ENCODE measurements around the gene ADGRE2. TPM values are rescaled to one million over a fixed set of nuclear protein-coding genes. Genes with fewer than 3 reads are reported as not detected.

The ADGRE2 gene
- total RNA-seq, 1 experiment from 2014 or later, result 4.2 TPM

DNA sequence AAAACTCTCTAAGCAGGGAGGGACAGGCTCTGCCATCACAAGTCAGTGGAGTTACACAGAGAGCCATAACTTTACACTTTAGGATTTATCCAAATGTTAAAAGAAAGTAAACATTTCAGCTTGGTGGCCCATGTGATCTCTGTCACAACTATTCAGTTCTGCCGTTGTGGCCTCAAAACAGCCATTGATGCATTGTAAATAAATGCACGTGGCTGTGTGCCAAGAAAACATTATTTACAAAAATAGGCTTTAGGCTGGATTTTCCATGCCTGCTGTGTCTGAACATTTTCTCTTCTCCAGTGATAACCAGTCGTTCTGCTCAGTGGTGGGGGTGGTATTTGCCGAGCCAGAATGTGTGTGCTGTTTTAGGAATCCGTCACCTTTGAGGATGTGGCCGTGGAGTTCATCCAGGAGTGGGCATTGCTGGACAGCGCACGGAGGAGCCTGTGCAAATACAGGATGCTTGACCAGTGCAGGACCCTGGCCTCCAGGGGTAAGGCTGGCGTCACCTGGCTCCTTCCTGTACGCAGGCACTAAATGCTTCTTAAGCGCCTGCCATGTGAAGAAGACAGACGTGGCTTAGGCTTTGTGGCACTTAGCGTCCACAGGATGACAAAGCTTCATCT lies 83.6 kb downstream of the ADGRE2 start:
- Histone ChIP-seq H3K9me3 (ENCODE audit: low read length) (no peaks in the 10 kb centered on the region), H4K20me1 (ENCODE audit: low read length) (no peaks in the 10 kb centered on the region), H2AFZ (ENCODE audit: low read length) (no peak overlapping the region), H3K79me2 (ENCODE audit: low read length) (peaks cover 4% of the 10 kb centered on the region; the same call in 1 of the 2 replicates), H3F3A (ENCODE audit: low read length, unreplicated experiment) (no peaks in the 10 kb centered on the region), H3K9ac (ENCODE audit: low read length) (no peak overlapping the region), H3K9me2 (replicated peaks; ENCODE audit: low read length) (no peaks in the 10 kb centered on the region), H3K36me3 (ENCODE audit: low read depth, low read length) (peaks cover 6% of the 10 kb centered on the region; the same call in 1 of the 2 replicates), H3K27ac (ENCODE audit: low read length) (no peak overlapping the region), H3K4me2 (ENCODE audit: low read length) (no peak overlapping the region), H3K4me3 (ENCODE audit: low read length) (no peak overlapping the region), H3K4me1 (ENCODE audit: insufficient read depth, low read length) (0 out of 2 replicates have a peak, but pooled peaks cover 3% of the 10 kb centered on the region), H3K27me3 (ENCODE audit: low read length) (no peaks in the 10 kb centered on the region)
- ChIA-PET CTCF (no interaction called here), POLR2A (ENCODE audit: unreplicated experiment) (no interaction called here)
- intact Hi-C loops (cut with micrococcal nuclease), result no loop called here
- DNase-seq (no peak), ATAC-seq (no peak)
- BruUV-seq (replicated peaks), result no TSS peak
- TF ChIP-seq, protein P1, sequence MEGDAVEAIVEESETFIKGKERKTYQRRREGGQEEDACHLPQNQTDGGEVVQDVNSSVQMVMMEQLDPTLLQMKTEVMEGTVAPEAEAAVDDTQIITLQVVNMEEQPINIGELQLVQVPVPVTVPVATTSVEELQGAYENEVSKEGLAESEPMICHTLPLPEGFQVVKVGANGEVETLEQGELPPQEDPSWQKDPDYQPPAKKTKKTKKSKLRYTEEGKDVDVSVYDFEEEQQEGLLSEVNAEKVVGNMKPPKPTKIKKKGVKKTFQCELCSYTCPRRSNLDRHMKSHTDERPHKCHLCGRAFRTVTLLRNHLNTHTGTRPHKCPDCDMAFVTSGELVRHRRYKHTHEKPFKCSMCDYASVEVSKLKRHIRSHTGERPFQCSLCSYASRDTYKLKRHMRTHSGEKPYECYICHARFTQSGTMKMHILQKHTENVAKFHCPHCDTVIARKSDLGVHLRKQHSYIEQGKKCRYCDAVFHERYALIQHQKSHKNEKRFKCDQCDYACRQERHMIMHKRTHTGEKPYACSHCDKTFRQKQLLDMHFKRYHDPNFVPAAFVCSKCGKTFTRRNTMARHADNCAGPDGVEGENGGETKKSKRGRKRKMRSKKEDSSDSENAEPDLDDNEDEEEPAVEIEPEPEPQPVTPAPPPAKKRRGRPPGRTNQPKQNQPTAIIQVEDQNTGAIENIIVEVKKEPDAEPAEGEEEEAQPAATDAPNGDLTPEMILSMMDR (conservative IDR thresholded peaks at IDR 0.05; ENCODE audit: low read depth, low read length), result no peak
- no peak for TF ChIP-seq EZH2phosphoT487 (IDR thresholded peaks at IDR 0.05; ENCODE audit: borderline replicate concordance, low read length)
- no peak for TF ChIP-seq EZH2 (IDR thresholded peaks at IDR 0.05; ENCODE audit: low read length, unreplicated experiment)

DNA sequence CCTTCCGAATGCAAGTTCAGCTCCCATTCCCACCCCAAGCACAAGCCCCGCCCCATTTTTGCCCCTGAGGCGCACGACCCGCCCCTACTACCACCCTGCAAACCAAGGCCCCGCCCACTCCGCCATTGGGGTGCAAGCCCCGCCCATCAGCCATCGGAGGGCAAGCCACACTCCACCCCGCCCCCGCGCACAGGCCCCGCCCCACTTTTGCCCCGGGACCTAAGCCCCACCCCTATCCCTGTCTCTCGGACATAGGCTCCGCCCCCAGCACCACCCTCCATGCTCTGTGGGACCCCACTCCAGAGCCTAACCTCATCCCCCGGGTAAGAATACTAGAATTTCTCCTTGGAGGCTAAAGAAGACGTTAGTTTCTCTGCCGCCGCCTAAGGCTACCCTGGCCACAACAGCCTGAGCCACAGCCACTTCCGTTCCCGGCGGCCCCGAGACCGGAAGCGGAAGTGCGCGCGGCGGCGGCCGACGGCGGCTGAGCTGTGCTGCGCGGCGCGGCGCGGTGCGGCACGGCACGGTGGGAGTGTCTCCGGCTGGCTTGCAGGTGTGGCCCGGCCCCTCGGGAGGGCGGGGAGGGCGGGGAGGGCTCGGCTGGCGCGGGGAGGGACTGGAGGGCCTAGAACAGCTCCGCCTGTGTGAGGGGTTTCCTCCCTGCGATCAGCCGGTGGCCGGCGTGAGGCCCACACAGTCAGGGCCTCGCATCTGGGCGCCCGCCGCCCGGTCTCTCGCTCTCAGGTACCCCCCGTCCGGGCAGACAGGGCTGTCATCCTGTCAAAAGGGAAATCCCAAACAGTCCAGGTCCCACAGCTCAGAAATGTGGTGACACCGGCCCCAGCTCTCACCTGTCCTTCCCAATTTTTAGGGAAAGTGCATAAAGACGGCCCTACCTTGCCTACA lies 88.5 kb downstream of the ADGRE2 start, which contains the start of gene ZNF333:
TSS of gene ZNF333 (plus strand) at position 451 of the 906 bp plus-strand sequence. CDS start 3,444 bp downstream, outside the sequence.
- H3K9ac ChIP-seq (ENCODE audit: low read length), result peak within 1 kb of the TSS; percentile 91
- peak; percentile 96 for ATAC-seq
- ChIA-PET CTCF (interaction anchor here (1.0 kb wide), 1 partner anchor 116 kb away, joined by 8 read pairs; no protein-coding TSS in a partner anchor), POLR2A (ENCODE audit: unreplicated experiment) (interaction anchor here (0.5 to 1.0 kb wide), 6 partner anchors 116 to 762 kb away, joined by 3 to 10 read pairs (median 4); partner anchors contain the start of gene PTGER1)
- H4K20me1 ChIP-seq (ENCODE audit: low read length), result no peaks in the 10 kb centered on the region
- no peak for TF ChIP-seq EZH2phosphoT487 (IDR thresholded peaks at IDR 0.05; ENCODE audit: borderline replicate concordance, low read length)
- TF ChIP-seq, protein P1 (conservative IDR thresholded peaks at IDR 0.05; ENCODE audit: low read depth, low read length), result no peak
- TF ChIP-seq EZH2 (IDR thresholded peaks at IDR 0.05; ENCODE audit: low read length, unreplicated experiment), result no peak
- peak within 1 kb of the TSS; percentile 88 for H3K27ac ChIP-seq (ENCODE audit: low read length)
- peak within 1 kb of the TSS; percentile 86 for H3K4me2 ChIP-seq (ENCODE audit: low read length)
- H3K27me3 ChIP-seq (ENCODE audit: low read length), result no peaks in the 10 kb centered on the region
- peak within 1 kb of the TSS; percentile 96 for H3K4me3 ChIP-seq (ENCODE audit: low read length)
- no TSS peak for BruUV-seq (replicated peaks)
- no peaks in the 10 kb centered on the region for H3K9me3 ChIP-seq (ENCODE audit: low read length)
- H3K79me2 ChIP-seq (ENCODE audit: low read length), result peaks cover 4% of the 10 kb centered on the region; the same call in 1 of the 2 replicates
- H3K9me2 ChIP-seq (replicated peaks; ENCODE audit: low read length), result no peaks in the 10 kb centered on the region
- peaks cover 7% of the 10 kb centered on the region; the same call in 1 of the 2 replicates for H3K4me1 ChIP-seq (ENCODE audit: insufficient read depth, low read length)
- H3F3A ChIP-seq (ENCODE audit: low read length, unreplicated experiment), result peaks cover 4% of the 10 kb centered on the region
- peak; percentile 90 for DNase-seq
- intact Hi-C loops (cut with micrococcal nuclease), result no loop called here
- no peaks in the 10 kb centered on the region for H3K36me3 ChIP-seq (ENCODE audit: low read depth, low read length)
- peak within 1 kb of the TSS; percentile 96 for H2AFZ ChIP-seq (ENCODE audit: low read length)

All from PC-3 (cell line).